C4-2B (cell line): Measurements from ENCODE around the gene CLNK.

Source experiments
- H3K27ac ChIP-seq: fragments of 450-650 bp; 2 replicates; pipeline ENCODE4 v1.5.1; 2017
- ZFX ChIP-seq: fragments of 450-650 bp; IDR thresholded peaks from 2 replicates; pipeline ENCODE4 v1.6.1; 2017
- TF ChIP-seq, protein P1 (sequence below): fragments of 450-650 bp; conservative IDR thresholded peaks from 2 replicates; pipeline ENCODE4 v1.5.1; 2017; ENCODE audit warnings: mild to moderate bottlenecking

Gene CLNK

GRCh38 chr4:10629394-10629793 is 55.2 kb downstream of the CLNK start:
- TF ChIP-seq, protein P1, sequence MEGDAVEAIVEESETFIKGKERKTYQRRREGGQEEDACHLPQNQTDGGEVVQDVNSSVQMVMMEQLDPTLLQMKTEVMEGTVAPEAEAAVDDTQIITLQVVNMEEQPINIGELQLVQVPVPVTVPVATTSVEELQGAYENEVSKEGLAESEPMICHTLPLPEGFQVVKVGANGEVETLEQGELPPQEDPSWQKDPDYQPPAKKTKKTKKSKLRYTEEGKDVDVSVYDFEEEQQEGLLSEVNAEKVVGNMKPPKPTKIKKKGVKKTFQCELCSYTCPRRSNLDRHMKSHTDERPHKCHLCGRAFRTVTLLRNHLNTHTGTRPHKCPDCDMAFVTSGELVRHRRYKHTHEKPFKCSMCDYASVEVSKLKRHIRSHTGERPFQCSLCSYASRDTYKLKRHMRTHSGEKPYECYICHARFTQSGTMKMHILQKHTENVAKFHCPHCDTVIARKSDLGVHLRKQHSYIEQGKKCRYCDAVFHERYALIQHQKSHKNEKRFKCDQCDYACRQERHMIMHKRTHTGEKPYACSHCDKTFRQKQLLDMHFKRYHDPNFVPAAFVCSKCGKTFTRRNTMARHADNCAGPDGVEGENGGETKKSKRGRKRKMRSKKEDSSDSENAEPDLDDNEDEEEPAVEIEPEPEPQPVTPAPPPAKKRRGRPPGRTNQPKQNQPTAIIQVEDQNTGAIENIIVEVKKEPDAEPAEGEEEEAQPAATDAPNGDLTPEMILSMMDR, result no peak
- no peak for TF ChIP-seq ZFX
- H3K27ac ChIP-seq, result no peak overlapping the region

DNA sequence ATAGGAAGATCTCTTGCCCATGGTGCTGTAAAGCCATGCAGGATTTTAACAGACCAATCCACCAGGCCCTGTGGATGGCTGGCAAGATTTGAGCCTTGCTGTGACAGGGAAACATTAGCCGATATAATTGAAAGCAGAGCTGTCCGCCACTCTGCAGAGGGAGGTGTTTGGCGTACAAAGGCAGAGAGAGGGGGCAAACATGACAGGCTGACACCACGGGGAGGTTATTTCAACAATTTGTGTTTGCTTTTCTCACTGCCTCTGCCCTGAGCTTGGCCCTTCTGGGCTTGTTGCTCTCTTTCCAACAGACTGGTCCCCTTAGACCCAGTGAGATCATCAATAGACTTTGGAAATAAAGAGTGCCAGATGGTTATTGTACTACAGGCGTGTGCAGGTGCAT is 59.4 kb downstream of the CLNK start:
- TF ChIP-seq ZFX, result no peak
- TF ChIP-seq, protein P1, result no peak

GRCh38 chr4:10623862-10624261 is 60.7 kb downstream of the CLNK start:
- no peak for TF ChIP-seq ZFX
- TF ChIP-seq, protein P1, result no peak
- H3K27ac ChIP-seq, result no peak overlapping the region

More for the DNA sequence above, 59.4 kb downstream of the CLNK start:
- H3K27ac ChIP-seq, result no peak overlapping the region

DNA sequence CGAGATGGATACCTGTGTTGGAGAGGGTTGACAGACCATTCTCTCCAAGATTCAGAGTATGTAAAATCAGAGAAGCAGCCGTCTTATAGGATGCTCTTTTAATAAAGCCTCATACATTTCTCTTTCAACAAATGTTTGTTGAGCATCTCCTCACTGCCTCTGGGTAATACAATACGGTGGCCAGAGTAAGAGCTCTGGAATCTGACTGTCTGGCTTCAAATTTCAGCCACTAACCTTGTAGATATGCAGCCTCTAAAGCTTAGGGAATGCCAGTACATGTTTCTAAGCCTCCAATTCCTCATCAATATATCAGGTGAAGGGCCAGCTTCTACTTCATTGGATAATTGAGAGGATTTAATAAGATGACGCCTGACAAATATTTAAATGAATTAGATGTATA is 61.3 kb downstream of the CLNK start:
- H3K27ac ChIP-seq, result no peak overlapping the region
- TF ChIP-seq, protein P1, result no peak
- no peak for TF ChIP-seq ZFX

DNA sequence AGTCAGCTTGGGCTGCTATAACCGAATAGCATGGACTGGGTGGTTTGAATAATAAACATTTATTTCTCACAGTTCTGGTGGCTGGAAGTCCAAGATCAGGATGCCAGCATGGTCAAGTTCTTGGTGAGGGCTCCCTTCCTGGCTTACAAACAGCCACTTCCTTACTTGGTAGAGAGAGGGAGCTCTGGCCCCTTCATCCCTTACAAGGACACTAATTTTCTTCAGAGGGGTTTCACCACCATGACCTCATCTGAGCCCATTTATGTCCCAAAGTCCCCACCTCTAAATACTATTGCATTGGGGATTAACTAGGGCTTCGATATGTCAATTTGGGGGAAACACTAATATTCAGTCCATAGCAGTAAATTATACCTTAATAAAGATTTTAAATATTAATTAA is 61.8 kb downstream of the CLNK start:
- TF ChIP-seq, protein P1, result peak; percentile 33
- TF ChIP-seq ZFX, result no peak
- no peak overlapping the region for H3K27ac ChIP-seq

DNA sequence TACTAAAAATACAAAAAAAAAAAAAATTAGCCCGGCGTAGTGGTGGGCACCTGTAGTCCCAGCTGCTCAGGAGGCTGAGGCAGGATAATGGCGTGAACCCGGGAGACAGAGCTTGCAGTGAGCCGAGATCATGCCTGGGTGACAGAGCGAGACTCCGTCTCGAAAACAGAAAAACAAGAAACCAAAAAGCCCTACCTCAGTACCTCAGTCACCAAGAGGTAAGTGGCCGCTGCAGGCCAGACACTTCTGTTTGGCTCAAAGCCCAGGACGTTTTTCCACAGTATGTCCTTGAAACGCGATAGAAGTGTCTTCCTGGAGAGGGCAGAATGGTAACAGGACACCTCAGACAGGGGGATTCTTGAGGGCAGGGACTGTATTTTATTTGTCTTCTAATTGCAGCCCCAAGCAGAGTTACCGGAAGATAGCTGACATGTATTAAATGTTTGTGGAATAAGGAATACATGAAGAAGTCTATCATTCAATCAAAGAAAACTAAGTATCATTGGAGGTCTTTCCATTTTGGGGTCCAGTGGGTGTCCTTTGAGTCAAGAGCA is 63.6 kb downstream of the CLNK start:
- H3K27ac ChIP-seq, result no peak overlapping the region
- TF ChIP-seq, protein P1, result no peak
- TF ChIP-seq ZFX, result no peak

- H3K27ac ChIP-seq, result no peak overlapping the region
- TF ChIP-seq, protein P1, result no peak
- TF ChIP-seq ZFX, result no peak
Measured at GRCh38 chr4:10619855-10620254, 64.7 kb downstream of the CLNK start.
